ENCODE results near the gene AUTS2. TPM values are rescaled to one million over a fixed set of nuclear protein-coding genes. Genes with fewer than 3 reads are reported as not detected.

AUTS2 gene
- total RNA-seq, 1 experiment from 2014 or later: 4.6 TPM

DNA sequence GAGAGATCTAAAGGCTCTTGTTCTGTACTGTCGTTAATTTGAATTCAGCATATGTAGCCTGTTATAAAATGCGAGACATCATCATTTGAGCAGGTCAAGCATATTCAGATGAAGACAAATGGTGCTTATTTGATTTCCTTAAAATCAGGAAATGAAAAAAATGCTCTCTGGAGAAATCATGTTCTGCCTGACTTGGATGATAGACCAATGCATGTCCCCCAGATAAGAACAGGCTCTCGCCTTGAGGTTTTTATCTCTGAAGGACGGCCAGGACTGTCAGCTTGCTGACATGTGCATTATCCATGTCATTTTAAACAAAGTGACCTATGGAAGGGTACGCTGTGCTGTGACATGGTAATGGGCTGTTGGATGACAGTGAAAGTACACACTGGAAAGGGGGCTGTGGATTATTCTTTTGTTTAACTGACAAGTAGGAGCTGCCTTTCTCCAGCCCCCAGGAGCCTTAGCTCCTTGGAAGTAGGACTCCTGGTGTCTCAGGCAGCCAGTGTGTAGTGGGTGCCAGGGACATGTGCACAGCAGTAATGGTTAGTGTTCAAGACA, 838.6 kb downstream of the AUTS2 start:
- DNase-seq (ENCODE audit: low read depth): no peak

DNA sequence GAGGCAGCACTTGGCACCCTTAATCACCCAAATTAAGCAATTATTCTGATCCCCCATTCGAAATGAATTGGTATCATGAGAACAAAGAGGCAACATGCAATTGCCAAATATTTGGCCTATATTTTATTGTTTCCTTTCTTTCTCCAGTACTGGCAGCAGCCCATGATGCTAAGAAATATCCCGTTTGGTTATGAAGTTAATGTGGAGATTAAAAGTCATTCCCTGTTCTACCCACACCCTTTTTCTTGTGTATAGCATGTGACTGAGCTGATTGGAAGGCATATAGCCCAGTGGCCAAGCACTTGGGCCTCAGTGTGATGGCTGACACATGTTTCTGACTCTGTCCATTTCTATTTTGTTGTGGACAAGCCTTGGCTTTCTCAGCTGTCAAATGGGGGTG, 841.4 kb downstream of the AUTS2 start:
- no peak for DNase-seq (ENCODE audit: low read depth)

DNA sequence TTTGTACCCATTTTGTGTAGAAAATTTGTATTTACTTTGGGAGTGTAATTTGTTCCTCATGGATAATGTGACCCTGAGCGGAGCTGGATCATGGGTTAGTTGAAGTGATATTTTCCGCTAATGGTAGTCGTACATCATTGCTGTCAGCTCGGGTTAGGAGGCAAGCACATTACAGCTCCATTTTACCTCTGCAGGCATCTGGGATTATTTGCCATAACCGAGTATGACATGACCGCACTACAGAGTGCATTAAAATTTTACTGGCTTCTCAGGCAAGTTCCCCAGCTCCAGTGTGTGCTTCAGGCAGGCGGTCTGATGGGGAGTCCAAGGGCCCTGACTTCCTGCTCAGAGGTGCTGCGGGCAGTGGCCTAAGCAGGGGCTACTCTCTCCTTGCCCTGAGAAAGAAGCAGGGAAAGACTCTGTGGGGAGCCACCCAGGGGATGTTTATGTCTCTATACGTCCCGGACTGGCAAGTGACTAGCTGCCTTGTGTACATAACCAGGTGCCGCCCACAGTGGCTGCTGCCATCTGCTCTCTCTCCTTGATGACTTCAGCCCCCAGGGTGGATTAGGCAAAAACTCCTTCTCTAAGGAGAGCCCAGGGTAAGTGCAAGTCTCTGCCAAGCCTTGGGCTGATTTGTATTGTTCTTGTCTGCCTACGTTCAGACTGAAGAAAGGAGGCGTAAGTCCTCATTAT, 848.3 kb downstream of the AUTS2 start:
- DNase-seq (ENCODE audit: low read depth): no peak

DNA sequence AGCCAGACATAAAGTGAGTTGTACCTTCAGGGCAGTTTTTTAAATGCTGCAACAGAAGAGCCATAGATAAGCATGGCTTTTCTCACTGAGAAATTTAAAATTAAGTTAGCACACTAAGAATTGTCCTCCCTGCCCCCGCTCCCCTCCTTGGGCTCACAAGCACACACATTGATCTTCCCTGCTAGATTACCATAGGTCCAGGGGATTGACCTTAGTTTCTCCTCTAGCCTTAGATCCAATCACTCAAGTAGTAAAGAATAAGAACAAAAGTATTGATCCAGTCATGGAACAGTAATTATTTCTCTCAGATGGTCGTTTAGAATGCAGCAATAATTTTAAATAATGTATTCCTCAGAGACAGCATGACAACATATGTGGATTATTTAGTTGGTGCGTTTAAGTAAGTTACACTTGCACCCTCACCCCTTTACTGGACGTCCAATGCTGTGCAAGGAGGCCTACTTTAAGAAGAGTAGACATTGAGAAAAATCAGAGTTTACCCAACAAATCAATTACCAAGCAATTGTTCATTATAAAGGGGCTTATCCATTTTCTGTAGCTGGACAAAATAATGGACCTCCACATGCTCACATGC, 850.1 kb downstream of the AUTS2 start:
- DNase-seq (ENCODE audit: low read depth): no peak

DNA sequence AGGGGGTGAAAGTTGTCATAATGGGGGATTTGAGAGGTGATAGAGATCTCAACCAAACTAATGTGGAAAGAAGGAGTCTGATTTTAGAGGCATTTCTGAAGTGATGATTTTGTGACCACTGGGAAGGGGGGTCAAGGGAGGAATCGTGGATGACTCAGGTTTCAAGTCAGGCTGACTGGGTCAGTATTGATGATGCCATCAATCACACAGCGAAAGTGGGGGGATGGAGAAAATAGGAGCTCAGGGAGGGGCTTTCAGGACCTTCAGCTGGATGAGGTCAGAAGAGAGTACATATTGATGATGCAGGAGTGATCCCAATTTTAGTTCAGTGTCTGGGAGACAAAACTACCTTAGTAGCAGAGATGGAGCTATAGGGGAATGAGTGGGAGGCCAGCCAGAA, 852.5 kb downstream of the AUTS2 start:
- DNase-seq (ENCODE audit: low read depth): no peak

DNA sequence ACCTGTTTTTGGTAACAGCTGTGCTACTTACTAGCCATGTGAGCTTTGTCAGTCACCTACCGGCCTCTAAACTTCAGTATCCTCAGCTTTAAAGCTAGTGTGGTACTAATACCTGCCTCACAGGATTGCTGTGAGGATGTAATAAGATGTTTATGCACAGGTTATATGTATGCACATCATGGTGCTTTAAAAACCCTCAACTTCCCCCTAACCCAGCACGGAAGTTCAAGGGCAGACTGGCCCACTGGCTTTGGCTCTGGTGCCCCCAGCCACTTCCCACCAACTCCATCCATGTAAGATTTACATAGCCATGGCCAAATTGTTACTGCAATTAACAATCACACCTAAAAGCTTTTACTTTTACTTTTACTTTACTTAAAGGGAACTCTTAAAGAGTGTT, 857.6 kb downstream of the AUTS2 start:
- DNase-seq (ENCODE audit: low read depth): no peak

DNA sequence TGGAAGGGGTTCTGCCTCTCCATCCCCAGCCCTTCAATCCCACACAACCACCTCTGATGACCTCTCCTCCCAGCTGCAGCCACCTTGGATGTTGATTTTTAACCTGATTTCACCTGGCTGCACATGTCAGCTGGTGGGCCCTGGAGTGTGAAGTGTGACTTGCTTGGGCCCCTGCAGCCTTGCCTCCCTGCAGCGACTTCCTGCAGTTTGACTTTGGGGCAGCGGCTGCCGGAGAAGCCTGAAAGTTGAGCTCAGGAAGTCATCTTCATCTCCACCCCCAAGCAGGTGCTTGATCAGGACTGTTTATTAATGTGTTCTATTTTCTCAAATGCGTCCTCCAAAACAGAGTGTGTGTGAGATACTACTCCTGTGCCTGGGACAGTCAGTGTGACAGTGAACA, 858.4 kb downstream of the AUTS2 start:
- DNase-seq (ENCODE audit: low read depth): no peak

DNA sequence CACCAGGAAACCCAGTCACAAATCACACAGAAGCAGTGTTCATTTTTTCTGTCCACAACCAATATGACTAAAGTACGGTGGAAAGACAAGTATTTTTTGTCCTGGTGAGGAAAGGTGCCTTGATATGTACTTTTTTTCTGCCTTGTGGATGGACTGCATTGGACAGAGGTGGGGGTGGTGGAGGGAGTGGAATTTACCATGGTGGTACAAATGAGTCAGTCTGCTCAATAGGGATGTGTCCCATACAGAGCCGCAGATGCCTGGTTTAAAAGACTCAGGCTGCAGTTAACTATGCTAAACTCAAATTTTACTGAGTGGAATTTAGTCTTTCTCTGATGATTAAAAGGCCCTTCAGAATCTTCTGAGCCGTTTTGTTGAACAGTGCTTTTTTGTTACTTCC, 859.2 kb downstream of the AUTS2 start:
- no peak for DNase-seq (ENCODE audit: low read depth)

DNA sequence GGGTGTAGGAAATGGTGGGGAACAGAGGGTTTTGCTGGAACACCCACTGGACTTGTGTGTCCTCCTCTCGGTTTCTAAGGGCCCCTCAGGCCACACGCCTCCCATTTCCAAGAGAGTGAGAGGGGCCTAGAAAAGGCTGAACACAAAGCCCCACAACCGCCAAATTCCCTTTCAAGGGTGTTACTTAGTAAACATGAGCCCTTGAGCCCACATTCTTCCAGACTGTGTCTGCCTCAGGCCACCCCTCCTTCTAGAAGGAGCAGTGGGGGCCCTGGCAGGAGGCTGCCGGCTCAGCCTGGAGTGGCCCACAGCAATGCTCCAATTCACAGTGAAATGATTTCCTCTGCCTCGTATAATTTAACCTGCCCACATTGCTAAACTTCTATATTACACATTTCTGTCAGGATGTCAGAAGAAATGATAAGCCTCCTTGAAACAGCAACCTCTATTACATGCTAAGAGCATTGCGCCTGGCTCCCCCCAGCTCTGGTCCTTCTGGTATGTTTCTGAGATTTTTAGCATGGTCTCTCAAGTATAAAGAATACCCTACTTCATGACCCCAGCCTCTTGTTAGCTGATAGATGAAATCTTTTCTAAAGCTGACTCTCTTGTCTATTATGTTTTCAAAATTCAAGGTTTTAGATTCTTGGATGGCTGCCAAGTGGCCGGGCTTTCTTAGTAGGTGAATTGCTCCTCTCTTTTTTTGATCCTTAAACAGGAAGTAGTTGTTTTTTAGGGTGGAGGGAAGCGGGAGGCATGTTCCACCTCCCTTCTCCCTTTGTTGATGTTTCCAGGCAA, 859.8 kb downstream of the AUTS2 start:
- no peak for DNase-seq (ENCODE audit: low read depth)

DNA sequence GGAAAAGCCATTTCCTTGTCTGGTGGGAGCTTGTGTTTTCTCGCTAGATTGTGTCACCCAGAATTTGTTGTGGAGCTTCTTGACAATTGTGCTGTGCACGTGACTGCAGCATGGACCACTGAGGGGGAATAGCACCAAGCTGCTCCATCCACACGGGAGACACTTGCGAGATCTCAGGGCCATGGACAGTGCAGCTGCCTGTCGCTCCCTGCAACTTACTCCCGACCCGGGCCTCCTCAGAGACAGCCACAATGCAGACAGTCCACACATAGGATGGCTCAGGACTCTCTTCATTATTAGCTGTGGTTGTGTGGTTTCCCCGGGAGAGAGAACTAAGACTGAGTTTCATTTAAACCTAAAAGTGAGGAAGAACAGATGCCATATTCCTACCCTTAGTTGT, 860.5 kb downstream of the AUTS2 start:
- no peak for DNase-seq (ENCODE audit: low read depth)

DNA sequence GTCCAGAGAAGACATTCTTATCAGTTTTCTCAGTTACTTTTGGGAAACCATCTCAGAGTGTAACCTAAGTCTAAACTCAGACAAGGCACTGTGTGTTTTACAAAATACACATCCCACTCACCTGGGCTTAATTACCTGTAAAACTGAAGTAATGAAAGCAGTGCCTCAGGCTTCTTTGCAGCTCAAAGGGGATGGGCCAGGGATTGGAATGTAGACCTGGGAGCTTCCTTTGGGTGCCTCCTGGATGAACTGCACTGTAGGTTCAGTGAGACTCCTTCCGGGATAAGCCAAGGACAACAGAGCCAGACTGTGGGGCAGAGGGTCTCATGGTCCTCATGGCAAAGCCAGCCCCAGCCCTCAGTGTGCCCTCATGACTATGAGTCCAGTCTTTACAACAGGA, 861.3 kb downstream of the AUTS2 start:
- DNase-seq (ENCODE audit: low read depth): no peak

DNA sequence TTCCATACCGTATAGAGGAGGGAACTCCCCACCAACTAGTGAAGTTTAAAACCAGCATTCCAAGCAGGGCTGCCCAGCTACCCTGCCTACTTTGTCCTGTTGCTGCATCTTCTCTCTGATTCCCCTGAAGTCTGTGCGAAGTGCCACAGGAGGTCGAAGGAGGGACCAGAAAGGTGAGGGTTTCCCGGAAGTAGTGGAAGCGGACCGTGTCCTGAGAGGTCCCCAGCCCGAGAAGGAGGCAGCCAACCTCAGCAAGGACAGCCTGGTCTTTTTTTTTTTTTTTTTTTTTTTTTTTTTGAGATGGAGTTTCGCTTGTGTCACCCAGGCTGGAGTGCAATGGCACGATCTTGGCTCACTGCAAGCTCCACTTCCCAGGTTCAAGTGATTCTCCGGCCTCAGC, 861.8 kb downstream of the AUTS2 start:
- no peak for DNase-seq (ENCODE audit: low read depth)

DNA sequence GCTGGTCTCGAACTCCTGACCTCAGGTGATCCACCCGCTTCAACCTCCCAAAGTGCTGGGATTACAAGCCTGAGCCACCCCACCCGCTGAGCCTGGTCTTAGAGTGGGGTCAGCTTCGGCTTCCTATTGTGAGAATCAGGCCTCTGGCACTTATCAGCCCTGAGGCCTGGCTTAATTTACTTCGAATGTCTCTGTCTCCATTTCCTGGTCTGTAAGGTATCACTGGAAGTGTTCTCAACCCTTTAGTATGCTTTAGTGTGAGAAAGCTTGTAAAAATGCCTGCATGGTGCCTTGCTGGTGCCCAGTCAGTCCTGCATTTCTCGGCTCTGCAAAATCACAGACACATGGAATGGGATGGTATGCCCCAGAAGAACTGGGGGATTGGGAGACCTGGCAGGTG, 862.3 kb downstream of the AUTS2 start:
- DNase-seq (ENCODE audit: low read depth): no peak

DNA sequence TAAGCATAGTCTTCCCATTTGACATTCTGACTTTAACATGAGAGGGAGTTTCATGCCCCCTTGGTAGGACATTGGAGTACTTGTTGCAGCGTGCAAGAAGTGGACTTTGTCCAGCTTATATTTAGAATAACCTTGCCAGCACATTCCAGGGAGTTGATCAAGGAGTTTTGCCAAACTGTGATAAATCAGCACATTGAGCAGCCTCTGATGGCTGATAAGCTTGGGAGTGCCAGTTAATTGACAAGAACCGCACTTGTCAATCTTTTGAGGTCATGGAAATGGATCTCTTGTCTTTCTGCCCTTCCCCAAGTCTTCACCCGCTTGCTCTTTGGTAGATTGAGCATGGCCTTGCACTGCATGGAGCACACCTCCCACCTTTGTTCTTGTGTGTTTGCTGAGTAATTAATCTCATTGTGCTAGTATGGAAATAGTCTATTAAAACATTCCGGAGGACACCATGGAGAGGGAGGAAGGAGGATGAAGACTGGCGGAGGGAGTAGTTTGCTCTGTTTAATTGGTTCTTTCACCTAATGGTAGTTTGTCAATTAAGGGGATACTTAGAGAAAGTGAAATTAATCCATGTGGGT, 865.2 kb downstream of the AUTS2 start:
- no peak for DNase-seq (ENCODE audit: low read depth)

DNA sequence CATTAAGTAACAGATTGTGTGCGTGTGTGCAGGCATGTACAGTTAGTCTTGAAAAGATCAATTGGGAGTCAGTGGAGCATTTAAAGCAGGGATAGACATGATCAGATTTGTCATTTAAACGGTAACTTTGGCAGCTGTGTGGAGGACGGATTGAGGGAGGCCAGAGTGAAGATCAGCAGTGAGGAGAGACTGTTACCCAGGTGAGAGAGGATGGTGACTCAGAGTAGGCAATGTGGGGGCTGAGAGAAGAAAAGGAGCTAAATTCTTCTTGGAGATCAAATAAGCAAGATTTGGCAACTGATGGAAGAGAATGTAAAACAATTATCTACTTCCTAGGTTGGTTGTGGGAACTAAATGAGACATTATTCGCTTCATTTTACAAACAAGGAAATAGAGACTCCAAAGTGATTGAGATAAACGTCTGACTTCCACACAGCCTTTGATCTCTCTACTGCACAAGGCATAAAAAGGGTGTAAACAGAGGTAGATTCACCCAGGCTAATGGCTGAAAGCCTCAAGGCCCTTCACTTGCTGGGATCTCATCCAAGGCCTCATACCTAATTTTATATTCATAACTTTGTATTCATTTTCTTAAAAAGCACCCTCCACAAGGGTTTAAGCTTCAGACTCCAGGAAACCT, 868.6 kb downstream of the AUTS2 start:
- no peak for DNase-seq (ENCODE audit: low read depth)

DNA sequence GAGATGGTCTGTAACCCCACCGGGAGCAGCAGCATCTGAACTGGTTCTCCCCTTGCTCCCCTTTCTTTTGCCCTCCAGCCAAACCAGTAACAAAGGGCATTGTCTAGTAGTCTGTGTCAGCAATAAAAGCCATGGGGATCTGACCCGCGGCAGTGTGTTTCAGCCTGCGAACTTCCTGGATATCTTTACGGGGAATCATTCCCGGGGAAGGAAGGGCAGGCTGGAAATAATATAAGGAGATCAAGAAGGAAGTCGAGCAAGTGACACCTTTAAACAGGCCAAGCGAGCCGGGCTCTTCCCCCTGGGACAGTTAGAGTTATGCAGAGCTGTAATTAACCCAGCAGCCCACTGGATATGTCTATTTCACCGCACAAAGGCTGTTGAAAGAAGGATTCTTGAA, 872.5 kb downstream of the AUTS2 start:
- DNase-seq (ENCODE audit: low read depth): no peak

DNA sequence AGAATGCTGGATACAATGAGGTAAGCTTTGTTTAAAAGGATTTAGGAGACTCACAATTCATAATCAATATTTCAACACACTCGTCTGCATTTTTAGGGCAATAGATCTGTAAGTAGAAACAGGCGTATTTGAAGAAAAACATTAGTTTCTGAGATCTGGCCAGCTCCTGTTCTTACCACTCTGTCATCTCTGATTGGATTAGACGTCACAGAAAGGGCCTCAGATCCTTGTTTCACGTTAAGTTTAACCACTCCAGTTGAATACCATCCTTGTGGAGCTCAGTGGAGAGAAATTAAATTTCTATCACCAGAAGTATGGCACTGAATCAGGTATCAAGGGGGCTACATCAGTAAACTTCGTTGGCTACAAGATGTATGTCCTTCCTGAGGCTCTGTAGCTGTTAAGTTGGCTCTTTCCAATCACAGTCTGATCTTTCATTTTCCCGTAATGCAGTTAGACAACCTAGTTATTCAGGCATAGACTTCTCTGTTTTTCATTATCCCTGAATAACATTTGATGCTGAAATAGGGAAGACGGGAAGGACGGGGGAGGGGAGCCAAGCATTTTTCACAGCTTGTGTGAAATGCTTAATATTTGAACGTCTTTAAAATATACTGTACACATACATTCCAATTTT, 874.4 kb downstream of the AUTS2 start:
- DNase-seq (ENCODE audit: low read depth): no peak

DNA sequence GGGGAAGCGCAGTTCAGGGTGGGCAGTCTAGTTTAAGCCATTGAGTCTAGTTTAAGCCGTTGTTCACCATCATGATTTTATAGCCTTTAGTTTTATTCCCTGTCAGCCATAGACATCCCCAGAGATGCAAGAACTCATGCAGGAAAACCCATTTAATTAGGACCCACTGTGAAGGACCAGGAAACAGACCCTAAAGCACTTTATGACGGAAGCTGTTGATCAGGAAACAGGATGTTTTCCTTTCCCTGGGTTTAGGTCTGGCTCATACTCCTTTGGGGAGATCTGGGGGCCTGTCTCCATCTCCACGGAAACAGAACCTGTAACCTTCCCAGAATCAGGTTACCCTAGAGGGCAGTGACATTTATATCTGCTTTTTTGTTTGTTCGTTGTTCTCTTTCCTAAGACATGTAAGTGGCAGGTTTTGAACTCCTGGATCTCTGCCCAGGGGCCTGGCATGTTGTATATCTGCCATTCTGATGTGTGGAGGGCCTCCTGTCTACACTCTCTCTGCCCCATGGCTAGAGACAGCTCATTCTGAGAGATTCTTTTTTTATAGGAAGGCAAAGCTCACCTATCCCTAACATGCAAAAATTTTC, 876.5 kb downstream of the AUTS2 start:
- no peak for DNase-seq (ENCODE audit: low read depth)

DNA sequence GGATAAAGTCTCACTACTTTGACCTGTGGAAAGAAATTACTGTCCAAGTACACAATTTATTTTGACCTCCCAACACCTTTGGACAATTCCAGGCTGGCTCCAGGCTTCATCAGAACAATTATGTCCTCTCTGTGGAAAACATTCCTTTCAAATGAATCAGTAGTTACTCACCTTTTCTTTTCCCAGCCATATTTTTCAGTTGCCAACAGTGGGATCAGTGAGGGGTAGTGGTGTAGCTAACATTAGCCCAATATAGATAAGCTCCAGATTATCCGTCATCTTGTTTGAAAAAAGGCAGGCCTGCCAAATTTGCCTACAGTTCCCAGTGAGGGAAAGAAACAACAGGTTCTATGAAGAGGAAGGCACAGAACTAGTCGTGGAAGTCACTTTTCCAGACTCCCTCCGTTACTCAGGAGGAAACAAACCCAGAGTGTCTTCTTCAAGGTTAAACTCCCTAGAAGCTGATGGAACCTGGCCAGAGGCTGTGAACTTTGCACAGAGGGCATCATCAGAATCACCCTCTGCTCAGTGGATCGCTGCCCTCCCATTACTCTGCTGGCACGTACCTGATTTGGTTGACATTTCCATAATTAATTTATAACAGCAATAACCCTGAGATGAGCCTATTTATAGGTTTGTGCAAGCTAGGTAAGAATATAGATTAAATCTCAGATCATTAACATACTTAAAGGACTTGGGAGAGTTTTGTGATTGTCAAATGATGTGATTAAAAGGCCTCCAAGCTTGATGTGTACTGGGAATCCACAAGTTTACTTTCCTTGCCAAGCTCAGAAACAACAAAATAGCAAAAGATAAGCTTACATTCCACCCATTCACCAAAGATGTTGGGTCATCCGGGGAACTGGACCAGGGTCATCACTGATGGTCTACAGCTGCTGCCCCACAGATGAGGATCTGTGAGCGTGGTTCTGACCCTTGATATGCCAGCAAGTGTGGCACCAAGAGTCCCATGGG, 879.0 kb downstream of the AUTS2 start:
- peak; percentile 83 for DNase-seq (ENCODE audit: low read depth)

All from HT1080 (cell line).